Lower leg skin (tissue), 4 donors: ENCODE data around the gene TRIP4. TPM values are rescaled to one million over a fixed set of nuclear protein-coding genes. Genes with fewer than 3 reads are reported as not detected.
A peak's percentile ranks its signal among the peaks of the same experiment; 100 is the strongest.
"Not testable (repeated sequence)": the region's sequence is repeated elsewhere in the genome, so short reads cannot be mapped to it uniquely, and the experiment has no call there.

Experiments
- DNase-seq, 2 donors: peaks; one replicate each; pipeline ENCODE4 v3.0.0-alpha.2; 2019; ENCODE audit warnings: low spot score in 2 of 2
- H3K4me3 ChIP-seq: fragments of 200-600 bp; sonication (generic); 2 replicates; pipeline ENCODE4 v1.5.1; 2017; ENCODE audit warnings: mild to moderate bottlenecking, low read depth; ENCODE audit not compliant: poor library complexity, severe bottlenecking
- CTCF ChIP-seq, 3 donors: fragments of 450-650 bp; IDR thresholded peaks; one replicate each; pipeline ENCODE4 v1.5.1; 2016; ENCODE audit warnings: antibody characterized with exemption in 3 of 3, mild to moderate bottlenecking in 3 of 3, moderate library complexity in 2 of 3
- POLR2A ChIP-seq, 2 donors: fragments of 450-650 bp; IDR thresholded peaks; one replicate each; pipeline ENCODE4 v1.6.1; 2016 to 2017; ENCODE audit warnings: antibody characterized with exemption in 2 of 2, mild to moderate bottlenecking in 1 of 2, moderate library complexity in 1 of 2
- WGBS, 2 donors: methylation state at CpG; one replicate each; pipeline ENCODE4 v1.1.5; 2018; 5-methylcytosine and 5-hydroxymethylcytosine counted together
- intact Hi-C: fragments of 100-400 bp; cut with DNase I; formaldehyde crosslinking; loops from one replicate; pipeline ENCODE4 v1.15.0; 2023; ENCODE audit warnings: low total_unique reads
- total RNA-seq, 4 donors: library from RNA; depleted of rRNA; stranded (reverse); fragments of >200 nt; gene quantifications; one replicate each; pipeline ENCODE4 v1.1.0, GENCODE V29; 2016

The TRIP4 gene
- total RNA-seq, 4 donors from 2014 or later = 9.7 to 13.8 (median 13.1) TPM

DNA sequence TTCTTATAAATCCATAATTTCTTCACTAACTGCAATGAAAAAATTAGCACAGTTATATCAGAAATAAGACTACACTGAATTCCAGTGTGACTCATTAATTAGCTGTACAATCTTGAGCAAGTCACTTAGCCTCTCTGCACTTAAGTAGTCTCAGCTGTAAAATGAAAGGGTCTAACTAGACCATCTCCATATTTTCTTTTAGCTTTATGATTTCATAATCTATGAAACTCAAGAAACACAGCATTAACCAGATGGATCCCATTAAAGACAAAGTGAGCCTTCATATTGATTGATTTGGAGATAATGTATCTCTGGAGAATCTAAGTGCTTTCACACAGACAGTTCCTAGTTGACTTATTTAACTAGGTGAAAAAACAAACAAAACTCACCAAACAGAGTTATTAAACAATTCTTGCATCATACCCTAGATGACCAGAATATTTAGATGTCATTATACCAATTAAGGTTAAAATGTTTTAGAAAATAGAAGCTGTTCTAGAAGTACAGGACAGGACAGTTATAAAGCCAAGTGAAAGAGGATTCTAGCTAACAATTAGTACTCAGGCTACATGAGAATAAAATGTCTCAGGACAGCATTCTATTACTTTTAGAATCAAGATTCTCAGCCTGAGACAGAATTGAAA lies 42.9 kb upstream of the TRIP4 start:
- H3K4me3 ChIP-seq = no peak overlapping the region
- no peak for TF ChIP-seq POLR2A (IDR thresholded peaks at IDR 0.05)
- TF ChIP-seq CTCF (IDR thresholded peaks at IDR 0.05) = no peak
- no peak for DNase-seq
- intact Hi-C loops = loop anchor here (5.0 kb wide), 1 partner anchor 877 kb away; no protein-coding TSS in a partner anchor

GRCh38 chr15:64346242-64346641 lies 41.4 kb upstream of the TRIP4 start:
- DNase-seq, H3K4me3 ChIP-seq, intact Hi-C loops: not testable (repeated sequence)
- 96 to 97% methylated on average over 6 of the region's 6 CpGs for WGBS, 2 donors

GRCh38 chr15:64348455-64348854 lies 39.2 kb upstream of the TRIP4 start:
- no peak for DNase-seq
- intact Hi-C loops = no loop called here
- no peak overlapping the region for H3K4me3 ChIP-seq
- 86 to 87% methylated on average over 1 of the region's 1 CpG for WGBS, 2 donors
- TF ChIP-seq POLR2A (IDR thresholded peaks at IDR 0.05) = no peak

DNA sequence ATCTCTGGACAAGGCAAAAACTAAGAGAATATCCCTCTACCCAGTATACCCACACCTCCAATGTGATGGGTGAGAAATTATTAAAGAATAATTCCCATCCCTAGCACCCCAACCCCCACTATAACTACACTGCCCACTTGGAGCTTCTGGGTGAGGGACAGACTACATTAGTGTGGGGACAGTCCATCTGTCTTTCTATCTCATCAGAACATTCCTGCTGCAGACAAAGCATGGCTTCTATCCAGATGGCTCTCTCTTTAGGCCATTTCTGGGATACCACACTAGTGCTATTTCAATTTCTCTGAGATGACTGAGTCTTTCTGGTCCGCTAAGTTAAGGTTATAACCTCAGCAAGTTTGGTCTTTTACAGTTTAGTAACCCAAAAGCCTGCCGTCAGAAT lies 38.3 kb upstream of the TRIP4 start:
- intact Hi-C loops = no loop called here
- TF ChIP-seq POLR2A (IDR thresholded peaks at IDR 0.05) (no peak), CTCF (IDR thresholded peaks at IDR 0.05) (no peak)
- H3K4me3 ChIP-seq = no peak overlapping the region
- DNase-seq = no peak
- WGBS, 2 donors = 91 to 95% methylated on average over 2 of the region's 2 CpGs

- WGBS, 2 donors = 75 to 77% methylated on average over 7 of the region's 7 CpGs
- peak in 1 of 2 donors; percentile 45 for DNase-seq
- intact Hi-C loops = no loop called here
- TF ChIP-seq POLR2A (IDR thresholded peaks at IDR 0.05) (no peak), CTCF (IDR thresholded peaks at IDR 0.05) (no peak)
- no peak overlapping the region for H3K4me3 ChIP-seq
These were observed 36.4 kb upstream of the TRIP4 start for GRCh38 chr15:64351265-64351664.

GRCh38 chr15:64354688-64355344 lies 32.8 kb upstream of the TRIP4 start:
- TF ChIP-seq CTCF (IDR thresholded peaks at IDR 0.05) = no peak
- TF ChIP-seq POLR2A (IDR thresholded peaks at IDR 0.05) = no peak
- peak overlapping the region; percentile 99 for H3K4me3 ChIP-seq
- intact Hi-C loops = no loop called here
- DNase-seq = no peak
- 24 to 25% methylated on average over 5 of the region's 5 CpGs for WGBS, 2 donors
